ENCODE data around the gene SH3RF1.

SH3RF1 gene

DNA sequence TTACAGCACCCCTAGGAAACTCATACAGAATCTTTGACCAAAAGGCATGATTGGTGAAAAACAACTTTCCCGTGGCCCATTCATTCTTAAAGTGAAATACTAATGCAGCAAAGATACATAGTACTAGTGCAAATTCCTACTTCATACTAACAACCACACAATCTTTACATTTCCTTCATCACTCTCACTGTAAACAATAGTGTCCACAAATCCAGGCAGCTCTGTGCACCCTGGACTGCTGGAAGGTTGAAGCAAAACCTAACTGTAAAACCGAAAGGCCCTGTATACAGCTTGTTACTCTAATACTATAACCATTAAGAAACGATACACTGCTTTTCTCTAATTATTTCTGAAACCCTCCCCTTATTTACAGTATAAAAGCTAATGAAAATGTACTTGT is 82.6 kb downstream of the SH3RF1 start:
- in situ Hi-C loops (cut with HindIII; ENCODE audit: low pct_ligation_motif_present, low sequenced_read_pairs), result no loop called here
- no peak for DNase-seq
- Histone ChIP-seq H3K36me3 (replicated peaks) (no peaks in the 10 kb centered on the region), H3K27me3 (replicated peaks) (no peaks in the 10 kb centered on the region), H3K4me3 (ENCODE audit: low read depth, low read length) (no peak overlapping the region), H3K27ac (no peak overlapping the region)
- TF ChIP-seq, protein P1, sequence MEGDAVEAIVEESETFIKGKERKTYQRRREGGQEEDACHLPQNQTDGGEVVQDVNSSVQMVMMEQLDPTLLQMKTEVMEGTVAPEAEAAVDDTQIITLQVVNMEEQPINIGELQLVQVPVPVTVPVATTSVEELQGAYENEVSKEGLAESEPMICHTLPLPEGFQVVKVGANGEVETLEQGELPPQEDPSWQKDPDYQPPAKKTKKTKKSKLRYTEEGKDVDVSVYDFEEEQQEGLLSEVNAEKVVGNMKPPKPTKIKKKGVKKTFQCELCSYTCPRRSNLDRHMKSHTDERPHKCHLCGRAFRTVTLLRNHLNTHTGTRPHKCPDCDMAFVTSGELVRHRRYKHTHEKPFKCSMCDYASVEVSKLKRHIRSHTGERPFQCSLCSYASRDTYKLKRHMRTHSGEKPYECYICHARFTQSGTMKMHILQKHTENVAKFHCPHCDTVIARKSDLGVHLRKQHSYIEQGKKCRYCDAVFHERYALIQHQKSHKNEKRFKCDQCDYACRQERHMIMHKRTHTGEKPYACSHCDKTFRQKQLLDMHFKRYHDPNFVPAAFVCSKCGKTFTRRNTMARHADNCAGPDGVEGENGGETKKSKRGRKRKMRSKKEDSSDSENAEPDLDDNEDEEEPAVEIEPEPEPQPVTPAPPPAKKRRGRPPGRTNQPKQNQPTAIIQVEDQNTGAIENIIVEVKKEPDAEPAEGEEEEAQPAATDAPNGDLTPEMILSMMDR (IDR thresholded peaks at IDR 0.05; ENCODE audit: low read depth, low read length, missing control alignments), result no peak

DNA sequence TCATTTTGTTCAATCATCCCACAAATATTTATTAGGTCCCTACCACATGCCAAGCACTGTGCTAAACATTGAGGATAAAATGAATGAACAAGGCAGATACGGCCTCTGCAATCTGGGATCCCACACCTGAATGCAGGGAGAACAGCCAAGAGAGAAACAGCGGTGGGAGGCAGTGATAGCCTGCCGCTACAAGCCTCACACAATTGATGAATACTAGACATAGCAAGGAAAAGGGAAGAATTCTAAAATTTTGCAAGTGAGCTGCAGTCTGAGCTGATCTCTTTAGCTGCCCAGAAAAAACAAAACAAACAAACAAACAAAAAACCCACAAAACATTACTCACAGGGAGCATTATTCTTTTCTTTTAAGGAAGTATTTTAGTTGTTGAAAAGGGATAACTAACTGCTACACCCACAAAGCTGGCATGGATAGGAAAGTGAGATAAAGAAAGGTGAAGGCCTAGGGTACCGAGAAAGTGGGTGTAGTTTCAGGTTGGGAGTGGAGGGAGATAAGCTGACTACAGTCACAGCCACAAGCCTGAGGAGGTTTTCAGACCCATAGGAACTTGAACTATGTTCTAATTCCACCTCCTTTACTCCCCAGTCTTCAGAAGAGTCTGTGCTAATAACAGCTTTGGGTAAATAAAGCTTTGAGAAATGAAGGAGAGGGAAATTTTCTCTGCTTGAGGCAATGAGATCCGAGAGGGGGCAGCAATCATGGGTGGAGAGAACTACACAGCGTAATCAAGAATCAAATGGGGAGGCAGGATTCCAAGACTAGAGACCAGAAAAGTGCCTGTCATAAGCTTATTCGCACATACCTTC is 85.4 kb downstream of the SH3RF1 start:
- Histone ChIP-seq H3K4me3 (ENCODE audit: low read depth, low read length) (no peak overlapping the region), H3K27me3 (replicated peaks) (no peaks in the 10 kb centered on the region), H3K36me3 (replicated peaks) (no peaks in the 10 kb centered on the region), H3K27ac (no peak overlapping the region)
- DNase-seq, result no peak
- in situ Hi-C loops (cut with HindIII; ENCODE audit: low pct_ligation_motif_present, low sequenced_read_pairs), result no loop called here
- TF ChIP-seq, protein P1 (IDR thresholded peaks at IDR 0.05; ENCODE audit: low read depth, low read length, missing control alignments), result peak; percentile 48

DNA sequence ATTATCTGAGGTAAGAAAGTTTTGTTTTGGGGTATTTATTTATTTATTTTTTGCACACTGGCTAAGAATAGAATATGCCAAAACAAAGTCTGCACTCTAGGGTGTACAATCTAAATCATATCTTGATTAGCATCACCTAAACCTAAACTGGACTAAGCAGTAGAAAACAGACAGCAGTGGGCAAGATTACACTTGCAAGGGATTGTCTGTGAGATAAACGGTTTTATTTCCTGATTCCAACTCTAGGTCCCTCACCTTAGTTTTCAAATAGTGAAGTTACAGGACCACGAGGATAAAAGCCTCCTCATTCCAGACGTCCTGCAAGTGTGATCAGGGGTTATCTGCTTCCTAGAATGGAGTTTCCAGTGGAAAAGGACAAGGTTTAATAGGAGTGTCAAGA is 86.1 kb downstream of the SH3RF1 start:
- TF ChIP-seq, protein P1 (IDR thresholded peaks at IDR 0.05; ENCODE audit: low read depth, low read length, missing control alignments), result no peak
- no peak for DNase-seq
- in situ Hi-C loops (cut with HindIII; ENCODE audit: low pct_ligation_motif_present, low sequenced_read_pairs), result no loop called here
- H3K36me3 ChIP-seq (replicated peaks), result no peaks in the 10 kb centered on the region
- H3K4me3 ChIP-seq (ENCODE audit: low read depth, low read length), result no peak overlapping the region
- H3K27ac ChIP-seq, result no peak overlapping the region
- H3K27me3 ChIP-seq (replicated peaks), result no peaks in the 10 kb centered on the region

DNA sequence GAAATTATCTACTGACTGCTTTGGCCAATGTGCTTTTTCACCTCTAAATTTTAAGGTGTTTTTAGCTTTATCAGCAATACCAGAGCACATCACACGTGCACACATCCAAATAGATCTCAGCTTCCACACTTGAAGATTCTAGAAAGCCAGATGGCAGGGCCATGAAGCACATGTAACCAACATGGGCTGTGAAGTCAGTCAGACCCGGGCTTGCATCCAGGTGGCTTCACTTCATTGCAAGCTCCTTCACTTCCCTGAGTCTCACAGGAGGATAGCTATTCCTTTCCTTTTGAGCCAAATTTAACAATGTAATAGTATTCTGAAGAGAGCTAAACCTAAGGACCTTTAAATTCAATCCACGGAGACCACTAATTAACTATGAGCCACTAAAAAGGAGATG is 86.5 kb downstream of the SH3RF1 start:
- Histone ChIP-seq H3K27ac (no peak overlapping the region), H3K27me3 (replicated peaks) (no peaks in the 10 kb centered on the region), H3K4me3 (ENCODE audit: low read depth, low read length) (no peak overlapping the region), H3K36me3 (replicated peaks) (no peaks in the 10 kb centered on the region)
- DNase-seq, result no peak
- TF ChIP-seq, protein P1 (IDR thresholded peaks at IDR 0.05; ENCODE audit: low read depth, low read length, missing control alignments), result no peak
- in situ Hi-C loops (cut with HindIII; ENCODE audit: low pct_ligation_motif_present, low sequenced_read_pairs), result no loop called here

- TF ChIP-seq, protein P1 (IDR thresholded peaks at IDR 0.05; ENCODE audit: low read depth, low read length, missing control alignments), result no peak
- DNase-seq, result no peak
- no peaks in the 10 kb centered on the region for H3K27me3 ChIP-seq (replicated peaks)
- in situ Hi-C loops (cut with HindIII; ENCODE audit: low pct_ligation_motif_present, low sequenced_read_pairs), result no loop called here
- no peak overlapping the region for H3K4me3 ChIP-seq (ENCODE audit: low read depth, low read length)
- H3K27ac ChIP-seq, result no peak overlapping the region
- no peaks in the 10 kb centered on the region for H3K36me3 ChIP-seq (replicated peaks)
Observed at GRCh38 chr4:169183581-169183980, 87.2 kb downstream of the SH3RF1 start.

Measured in brain microvascular endothelial cell (primary cell).